K562 (cell line): ENCODE data around the gene SCAMP2. TPM values are rescaled to one million over a fixed set of nuclear protein-coding genes. Genes with fewer than 3 reads are reported as not detected.

Source experiments
- ATAC-seq: fragments of 200-7000 bp; cut with Tn5 transposase; 3 replicates; pipeline ENCODE4 v1.9.1; 2020; ENCODE audit warnings: moderate library complexity
- BruUV-seq: library from RNA; stranded (reverse); fragments of 400-500 nt; replicated peaks from 2 replicates; lab custom pipeline; 2021; lab: Mats Ljungman, UMichigan
- CTCF ChIA-PET: fragments of 300-600 bp; formaldehyde crosslinking; extraction: SDS; loops from one replicate; lab custom pipeline; 2021; ENCODE audit warnings: low intra/inter-chr PET ratio; lab: Yijun Ruan, JAX
- POLR2A ChIA-PET: fragments of 300-600, 350-650 bp; sonication (Branson Sonifier 250); formaldehyde crosslinking; extraction: SDS; loops from one replicate; lab custom pipeline; 2021; ENCODE audit warnings: antibody characterized with exemption, inconsistent platforms; lab: Yijun Ruan, JAX
- DNase-seq, 4 experiments: peaks; one replicate each; pipeline versions ENCODE4 v3.0.0 to v3.0.0-alpha.2; 2011 to 2018; ENCODE audit warnings: low spot score in 3 of 4, mixed read lengths in 3 of 4; ENCODE audit errors: extremely low read depth in 1 of 4
- FAIRE-seq: peaks from 2 replicates; lab custom pipeline; 2011; peaks lifted over from hg19 to GRCh38; lab: Jason Lieb, UNC
- H2AFZ ChIP-seq: 2 replicates; pipeline ENCODE4 v1.6.0; 2011; ENCODE audit warnings: low read depth, low read length, control low read depth, inconsistent platforms
- H3K27ac ChIP-seq: fragments of 200-600 bp; 3 replicates; pipeline ENCODE4 v1.8.0; 2011; ENCODE audit warnings: low read depth, mild to moderate bottlenecking, control low read depth, inconsistent platforms, low read length, moderate library complexity, mixed read lengths; ENCODE audit errors: extremely low read depth
- H3K27me3 ChIP-seq, 2 experiments: fragments of 300-600 bp in 1 of 2; 2 replicates in 1 of 2; 3 replicates in 1 of 2; pipeline versions ENCODE4 v1.6.0 to v1.8.0; 2011; ENCODE audit warnings: inconsistent platforms in 2 of 2, low read length in 2 of 2, mild to moderate bottlenecking in 1 of 2, mixed read lengths in 1 of 2, moderate library complexity in 1 of 2; ENCODE audit not compliant: control insufficient read depth in 2 of 2, insufficient read depth in 2 of 2
- H3K36me3 ChIP-seq: fragments of 300-600 bp; 3 replicates; pipeline ENCODE4 v1.8.0; 2011; ENCODE audit warnings: mild to moderate bottlenecking, low read length, inconsistent platforms; ENCODE audit not compliant: control insufficient read depth, insufficient read depth
- H3K4me1 ChIP-seq, 2 experiments: fragments of 200-600 bp in 1 of 2; replicated peaks in 1 of 2; 2 replicates in 1 of 2; 3 replicates in 1 of 2; pipeline versions ENCODE4 v1.5.1 to v1.8.0; 2011; ENCODE audit warnings: inconsistent platforms in 2 of 2, low read length in 2 of 2, mild to moderate bottlenecking in 1 of 2, mixed read lengths in 1 of 2, moderate library complexity in 1 of 2; ENCODE audit not compliant: control insufficient read depth in 2 of 2, insufficient read depth in 2 of 2
- H3K4me2 ChIP-seq: 2 replicates; pipeline ENCODE4 v1.6.1; 2011; ENCODE audit warnings: low read length, control low read depth, inconsistent platforms, mixed read lengths; ENCODE audit not compliant: insufficient read depth
- H3K4me3 ChIP-seq: fragments of 200-600 bp; sonication (generic), shearing (Covaris generic); 2 replicates; pipeline ENCODE4 v1.5.1; 2016; ENCODE audit warnings: control low read depth, inconsistent platforms
- H3K79me2 ChIP-seq: fragments of 200-600 bp; 3 replicates; pipeline ENCODE4 v1.8.0; 2011; ENCODE audit warnings: low read length, inconsistent platforms; ENCODE audit not compliant: control insufficient read depth, insufficient read depth
- H3K9ac ChIP-seq, 2 experiments: 2 replicates each; pipeline versions ENCODE4 v1.6.0 to v1.6.1; 2011; ENCODE audit warnings: low read depth in 2 of 2, low read length in 2 of 2, control low read depth in 1 of 2, inconsistent platforms in 1 of 2, mild to moderate bottlenecking in 1 of 2, mixed read lengths in 1 of 2; ENCODE audit not compliant: insufficient read depth in 1 of 2
- H3K9me1 ChIP-seq: one replicate; pipeline ENCODE4 v1.6.0; 2011; ENCODE audit warnings: inconsistent platforms, mild to moderate bottlenecking, low read length, moderate library complexity; ENCODE audit not compliant: control insufficient read depth, insufficient read depth
- H3K9me3 ChIP-seq: replicated peaks from 2 replicates; pipeline ENCODE4 v1.5.1; 2011; ENCODE audit warnings: low read depth, low read length, inconsistent platforms; ENCODE audit not compliant: control insufficient read depth, insufficient read depth
- H4K20me1 ChIP-seq: replicated peaks from 2 replicates; pipeline ENCODE4 v1.6.1; 2011; ENCODE audit warnings: low read length, inconsistent platforms, mixed read lengths; ENCODE audit not compliant: control insufficient read depth, insufficient read depth
- ARNT ChIP-seq, 2 experiments: fragments of 450-650 bp; IDR thresholded peaks; 2 replicates each; pipeline ENCODE4 v1.6.1; 2016; ENCODE audit warnings: mild to moderate bottlenecking in 1 of 2
- MED1 ChIP-seq: sonication (generic); formaldehyde crosslinking; IDR thresholded peaks from 2 replicates; pipeline ENCODE4 v1.8.1; 2023; ENCODE audit warnings: missing genetic modification reagents, borderline replicate concordance
- SMARCC2 ChIP-seq: fragments of 450-650 bp; IDR thresholded peaks from 2 replicates; pipeline ENCODE4 v1.6.1; 2017; ENCODE audit warnings: antibody characterized with exemption, moderate library complexity, mild to moderate bottlenecking, low read depth
- ZBTB1 ChIP-seq: sonication (generic); formaldehyde crosslinking; IDR thresholded peaks from 2 replicates; pipeline ENCODE4 v1.8.1; 2023; ENCODE audit warnings: missing genetic modification reagents, low read depth, mild to moderate bottlenecking, borderline replicate concordance
- ZNF561 ChIP-seq: fragments of 450-650 bp; formaldehyde crosslinking; conservative IDR thresholded peaks from 2 replicates; pipeline ENCODE4 v1.4.0; 2020; ENCODE audit warnings: mild to moderate bottlenecking, moderate library complexity
- WGBS: fragments of 100-300 bp; shearing (Covaris generic); methylation state at CpG from one replicate; pipeline ENCODE4 v1.1.6; 2016; ENCODE audit warnings: low coverage, mixed read lengths; ENCODE audit not compliant: insufficient coverage; ENCODE audit errors: missing lambda C conversion rate; 5-methylcytosine and 5-hydroxymethylcytosine counted together
- in situ Hi-C: fragments of 300-500 bp; cut with MboI; formaldehyde crosslinking; loops from 4 replicates; pipeline ENCODE4 v1.15.0; 2018; ENCODE audit warnings: inconsistent platforms, mixed read lengths
- intact Hi-C: fragments of 100-400 bp; cut with micrococcal nuclease; formaldehyde crosslinking; loops from 2 replicates; pipeline ENCODE4 v1.14.2; 2022
- polyA plus RNA-seq, 8 experiments: library from polyadenylated mRNA; depleted of rRNA in 4 of 8; stranded (reverse) in 5 of 8; unstranded in 3 of 8; fragments of >200 nt; fragmentation: Nextera tagmentation in 2 of 8; fragmentation: Illumina TruSeq in 1 of 8; extraction: Ambion mirVana in 2 of 8; extraction: Trizol in 1 of 8; gene quantifications; 2 replicates each; pipeline versions ENCODE4 v1.2.1 to v1.2.3, GENCODE V29; 2011 to 2014; ENCODE audit warnings: inconsistent platforms in 1 of 8, missing spikeins in 1 of 8
- total RNA-seq, 7 experiments: library from RNA; depleted of rRNA in 6 of 7; stranded (reverse); fragments of >200 nt in 6 of 7; fragmentation: Illumina TruSeq in 2 of 7; extraction: Trizol in 2 of 7; gene quantifications; 2 replicates each; pipeline versions ENCODE4 v1.2.1 to v1.2.3, GENCODE V29; 2011 to 2021; ENCODE audit warnings: low replicate concordance in 1 of 7

SCAMP2 gene
- total and polyA plus RNA-seq, 9 of the 15 experiments (the other 6 are each of a cell fraction or from before 2014, with no cell fraction given): 5.9 to 61.1 (median 20.1) TPM

- no peak overlapping the region for H3K9ac ChIP-seq
- H2AFZ ChIP-seq: no peak overlapping the region
- H3K4me1 ChIP-seq: peaks cover 0 to 43% of the 10 kb centered on the region in 2 experiments; a peak in 3 of 5 replicates
- DNase-seq (no peak), FAIRE-seq (no peak), ATAC-seq (no peak)
- ChIA-PET CTCF (interaction anchor here (0.6 to 2.3 kb wide), 6 partner anchors 13 to 427 kb away, joined by 3 to 41 read pairs (median 4); no protein-coding TSS in a partner anchor), POLR2A (interaction anchor here (0.6 to 0.7 kb wide), 2 partner anchors 9 to 333 kb away, joined by 3 read pairs; no protein-coding TSS in a partner anchor)
- no peaks in the 10 kb centered on the region; the same call in 2 of the 3 replicates for H3K79me2 ChIP-seq
- peaks cover 10% of the 10 kb centered on the region for H3K9me1 ChIP-seq
- in situ Hi-C loops (no loop called here), intact Hi-C loops (loop anchor here (1.0 kb wide), 2 partner anchors 29 to 150 kb away; no protein-coding TSS in a partner anchor)
- no peaks in the 10 kb centered on the region for H3K27me3 ChIP-seq
- H3K4me3 ChIP-seq: no peak overlapping the region
- H3K36me3 ChIP-seq: peaks cover 65% of the 10 kb centered on the region; the same call in 2 of the 3 replicates
- no peak overlapping the region for H3K27ac ChIP-seq
- no TSS peak for BruUV-seq
- H3K4me2 ChIP-seq: no peak overlapping the region
- TF ChIP-seq ZBTB1 (CRISPR knock-in tag) (no peak), ARNT (IDR thresholded peaks at IDR 0.05) (no peak), ZNF561 (CRISPR knock-in tag) (no peak), SMARCC2 (no peak), MED1 (CRISPR knock-in tag) (no peak)
- 93% methylated on average over 14 of the region's 20 CpGs for WGBS
- peaks cover 14% of the 10 kb centered on the region for H4K20me1 ChIP-seq
- H3K9me3 ChIP-seq: no peaks in the 10 kb centered on the region
Measured at GRCh38 chr15:74800559-74801094, 72.5 kb downstream of the SCAMP2 start.
